Cardiac muscle cell (in vitro differentiated cells and primary cell): Measurements from ENCODE around the gene PPP1R15B. TPM values are rescaled to one million over a fixed set of nuclear protein-coding genes. Genes with fewer than 3 reads are reported as not detected.
A peak's percentile ranks its signal among the peaks of the same experiment; 100 is the strongest.

Experiments used
- DNase-seq, 2 donors: peaks; one replicate each; pipeline versions ENCODE4 v3.0.0 to v3.0.0-alpha.2; 2010 to 2017; ENCODE audit warnings: low read depth in 1 of 2, low spot score in 1 of 2
- H3K27ac ChIP-seq: fragments of 200-600 bp; sonication (generic); 2 replicates; pipeline ENCODE4 v1.5.1; 2016
- H3K27me3 ChIP-seq: fragments of 200-600 bp; sonication (generic); 2 replicates; pipeline ENCODE4 v1.6.0; 2016; ENCODE audit warnings: control low read depth
- H3K36me3 ChIP-seq: fragments of 200-600 bp; sonication (generic); 2 replicates; pipeline ENCODE4 v1.5.1; 2016; ENCODE audit warnings: control low read depth
- H3K4me1 ChIP-seq: fragments of 200-600 bp; sonication (generic); 2 replicates; pipeline ENCODE4 v1.8.1; 2017; ENCODE audit warnings: low read depth, mild to moderate bottlenecking, mixed run types
- H3K4me3 ChIP-seq: fragments of 200-600 bp; sonication (generic); 2 replicates; pipeline ENCODE4 v1.5.1; 2016; ENCODE audit warnings: mild to moderate bottlenecking
- H3K9me3 ChIP-seq: fragments of 200-600 bp; sonication (generic); 2 replicates; pipeline ENCODE4 v1.5.1; 2017; ENCODE audit warnings: low read depth, mild to moderate bottlenecking, control low read depth
- CTCF ChIP-seq: IDR thresholded peaks from 2 replicates; pipeline ENCODE4 v1.5.1; 2012; ENCODE audit warnings: low read depth, mild to moderate bottlenecking, low read length
- polyA plus RNA-seq: library from polyadenylated mRNA; unstranded; fragments of >200 nt; fragmentation: Nextera tagmentation; extraction: Ambion mirVana; gene quantifications from 2 replicates; pipeline ENCODE4 v1.2.1, GENCODE V29; 2016
- total RNA-seq: library from RNA; depleted of rRNA; stranded (reverse); fragments of >200 nt; gene quantifications from 2 replicates; pipeline ENCODE4 v1.2.3, GENCODE V29; 2016

PPP1R15B gene
- 24.9 and 27.0 TPM in 2 replicates for total RNA-seq
- 15.7 and 19.8 TPM in 2 replicates for polyA plus RNA-seq

DNA sequence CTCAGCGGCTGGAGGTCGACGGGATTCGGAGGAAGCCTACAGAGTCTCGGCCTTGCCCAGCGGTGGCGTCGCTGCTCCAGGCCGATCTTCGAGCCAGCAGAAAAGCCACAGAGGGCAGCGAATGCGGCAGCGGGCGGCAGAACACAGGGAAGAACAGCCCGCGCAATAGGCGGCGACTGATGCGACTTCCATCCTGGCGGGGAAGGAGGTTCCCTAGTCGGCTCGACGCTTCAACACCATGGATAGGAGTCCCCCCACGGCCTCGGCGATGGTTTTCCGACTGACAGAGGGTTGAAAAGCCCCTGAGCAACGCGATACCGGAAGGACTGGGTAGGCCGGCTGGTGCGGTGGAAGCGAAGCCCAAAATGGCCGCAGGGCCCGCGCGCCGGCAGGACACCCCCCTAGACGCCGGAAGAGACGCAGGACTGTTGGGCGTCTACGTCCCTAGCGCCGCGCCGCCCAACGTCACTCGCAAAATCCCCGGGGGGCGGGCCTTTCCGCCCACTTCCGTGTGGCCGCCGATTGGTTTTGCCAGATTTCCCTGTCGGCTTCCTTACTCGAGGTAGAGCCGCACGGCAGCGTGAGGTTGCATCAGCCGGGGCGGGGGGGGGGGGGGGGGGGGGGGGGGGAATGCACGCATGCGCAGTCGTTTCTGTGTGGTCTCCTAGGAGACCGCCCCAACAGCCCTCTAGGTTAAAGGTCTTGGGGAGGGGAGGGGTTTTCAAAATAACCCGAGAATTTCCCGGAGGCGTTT, at the start of gene PPP1R15B:
Gene PPP1R15B (minus strand): TSS at position 367 of the 754 bp plus-strand sequence. CDS start 406 bp downstream, outside the sequence.
- Histone ChIP-seq H3K36me3 (no peaks in the 10 kb centered on the region), H3K9me3 (no peaks in the 10 kb centered on the region), H3K4me3 (peak within 1 kb of the TSS; percentile 78), H3K4me1 (peaks cover 11% of the 10 kb centered on the region), H3K27ac (peak within 1 kb of the TSS; percentile 95), H3K27me3 (no peaks in the 10 kb centered on the region)
- peak; percentile 98 to 99 for DNase-seq
- no peak for TF ChIP-seq CTCF

DNA sequence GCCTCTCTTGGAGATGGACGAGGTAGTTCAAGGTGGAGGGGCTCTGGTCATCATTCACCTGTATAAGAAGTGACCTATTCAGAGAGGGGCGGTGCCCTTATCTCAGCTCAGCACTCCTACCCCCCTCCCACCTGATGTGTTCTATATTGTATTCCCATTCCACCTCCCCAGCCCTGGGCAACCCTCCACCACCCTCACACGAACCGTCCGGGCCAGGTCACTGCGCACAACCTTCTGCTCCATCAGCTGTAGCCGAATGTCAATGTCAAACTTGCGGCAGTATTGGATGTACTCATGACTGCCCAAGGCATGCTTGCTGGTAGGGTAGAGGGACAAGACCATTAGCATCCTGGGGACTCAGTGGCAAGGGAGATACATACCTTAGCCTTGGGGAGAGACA, 48.7 kb upstream of the PPP1R15B start:
- no peak for DNase-seq
- H3K4me1 ChIP-seq, result peaks cover 15% of the 10 kb centered on the region
- no peaks in the 10 kb centered on the region for H3K27me3 ChIP-seq
- H3K27ac ChIP-seq, result no peak overlapping the region
- H3K9me3 ChIP-seq, result no peaks in the 10 kb centered on the region
- peaks cover 38% of the 10 kb centered on the region for H3K36me3 ChIP-seq
- no peak overlapping the region for H3K4me3 ChIP-seq
- no peak for TF ChIP-seq CTCF

- H3K27me3 ChIP-seq, result no peaks in the 10 kb centered on the region
- no peak for DNase-seq
- peaks cover 9% of the 10 kb centered on the region for H3K4me1 ChIP-seq
- no peak overlapping the region for H3K27ac ChIP-seq
- H3K9me3 ChIP-seq, result no peaks in the 10 kb centered on the region
- H3K36me3 ChIP-seq, result peaks cover 45% of the 10 kb centered on the region
- no peak for TF ChIP-seq CTCF
- H3K4me3 ChIP-seq, result no peak overlapping the region
These were observed 48.1 kb upstream of the PPP1R15B start for GRCh38 chr1:204459706-204460105.

GRCh38 chr1:204457666-204458065, 46.0 kb upstream of the PPP1R15B start:
- peaks cover 51% of the 10 kb centered on the region for H3K36me3 ChIP-seq

GRCh38 chr1:204456826-204457442, 45.3 kb upstream of the PPP1R15B start:
- Histone ChIP-seq H3K27me3 (no peaks in the 10 kb centered on the region), H3K27ac (no peak overlapping the region), H3K36me3 (peaks cover 46% of the 10 kb centered on the region), H3K4me1 (no peaks in the 10 kb centered on the region), H3K4me3 (no peak overlapping the region), H3K9me3 (no peaks in the 10 kb centered on the region)
- no peak for TF ChIP-seq CTCF
- DNase-seq, result no peak

More at GRCh38 chr1:204457666-204458065, 46.0 kb upstream of the PPP1R15B start:
- Histone ChIP-seq H3K27ac (no peak overlapping the region), H3K4me1 (no peaks in the 10 kb centered on the region), H3K27me3 (no peaks in the 10 kb centered on the region), H3K9me3 (no peaks in the 10 kb centered on the region), H3K4me3 (no peak overlapping the region)
- no peak for DNase-seq
- TF ChIP-seq CTCF, result no peak
